Measurements from ENCODE around the gene STK39.

Gene STK39

DNA sequence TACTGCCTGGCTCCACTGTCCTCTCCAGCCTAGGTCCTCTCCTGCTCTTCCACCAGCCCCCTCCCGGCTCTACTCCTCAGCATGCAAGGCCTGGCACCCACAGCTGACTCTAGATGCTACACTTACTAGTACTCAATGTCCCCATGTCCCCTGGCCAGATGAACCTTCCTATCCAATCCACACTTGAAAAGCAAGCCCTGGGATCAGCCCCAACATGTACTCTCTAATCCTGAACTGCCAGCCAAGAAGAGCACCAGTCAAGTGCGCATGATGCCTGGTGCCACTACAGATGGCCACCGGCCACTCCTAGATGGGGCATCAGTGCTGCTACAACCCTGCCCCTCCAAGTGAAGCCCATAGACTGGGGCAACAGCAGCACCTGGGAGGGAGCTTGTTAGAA, 168.2 kb downstream of the STK39 start:
- TF ChIP-seq, protein P1, sequence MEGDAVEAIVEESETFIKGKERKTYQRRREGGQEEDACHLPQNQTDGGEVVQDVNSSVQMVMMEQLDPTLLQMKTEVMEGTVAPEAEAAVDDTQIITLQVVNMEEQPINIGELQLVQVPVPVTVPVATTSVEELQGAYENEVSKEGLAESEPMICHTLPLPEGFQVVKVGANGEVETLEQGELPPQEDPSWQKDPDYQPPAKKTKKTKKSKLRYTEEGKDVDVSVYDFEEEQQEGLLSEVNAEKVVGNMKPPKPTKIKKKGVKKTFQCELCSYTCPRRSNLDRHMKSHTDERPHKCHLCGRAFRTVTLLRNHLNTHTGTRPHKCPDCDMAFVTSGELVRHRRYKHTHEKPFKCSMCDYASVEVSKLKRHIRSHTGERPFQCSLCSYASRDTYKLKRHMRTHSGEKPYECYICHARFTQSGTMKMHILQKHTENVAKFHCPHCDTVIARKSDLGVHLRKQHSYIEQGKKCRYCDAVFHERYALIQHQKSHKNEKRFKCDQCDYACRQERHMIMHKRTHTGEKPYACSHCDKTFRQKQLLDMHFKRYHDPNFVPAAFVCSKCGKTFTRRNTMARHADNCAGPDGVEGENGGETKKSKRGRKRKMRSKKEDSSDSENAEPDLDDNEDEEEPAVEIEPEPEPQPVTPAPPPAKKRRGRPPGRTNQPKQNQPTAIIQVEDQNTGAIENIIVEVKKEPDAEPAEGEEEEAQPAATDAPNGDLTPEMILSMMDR (IDR thresholded peaks at IDR 0.05): no peak
- intact Hi-C loops (cut with DNase I; ENCODE audit: low total_unique reads): no loop called here
- Histone ChIP-seq H3K9me3 (no peaks in the 10 kb centered on the region), H3K4me3 (no peak overlapping the region), H3K4me1 (no peaks in the 10 kb centered on the region), H3K36me3 (peaks cover 0 to under 1% (median 0%) of the 10 kb centered on the region in 3 donors), H3K27ac (no peak overlapping the region), H3K27me3 (no peaks in the 10 kb centered on the region)
- DNase-seq: no peak

DNA sequence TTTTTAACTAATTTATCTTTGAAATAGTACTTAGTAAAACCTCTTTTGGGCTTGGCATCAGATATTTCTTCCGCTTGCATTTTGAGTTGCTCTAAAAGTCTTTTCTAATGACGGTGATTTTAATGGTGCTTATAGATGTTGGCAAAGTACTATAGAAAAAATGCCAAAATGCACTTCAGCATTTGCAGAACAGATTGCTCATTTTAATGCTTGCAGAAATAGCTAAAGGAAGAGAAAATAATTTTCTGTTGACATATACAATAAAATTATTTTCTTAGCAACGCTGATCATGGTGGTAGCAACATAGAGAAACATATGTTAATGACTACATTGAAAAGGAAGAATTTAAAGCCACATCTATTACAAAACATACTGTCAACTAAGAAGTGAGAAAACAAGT, 170.7 kb downstream of the STK39 start:
- Histone ChIP-seq H3K4me3 (no peak overlapping the region), H3K9me3 (no peaks in the 10 kb centered on the region), H3K27ac (no peak overlapping the region), H3K36me3 (peaks cover 0 to 10% (median 4%) of the 10 kb centered on the region in 3 donors), H3K27me3 (no peaks in the 10 kb centered on the region), H3K4me1 (no peaks in the 10 kb centered on the region)
- intact Hi-C loops (cut with DNase I; ENCODE audit: low total_unique reads): no loop called here
- TF ChIP-seq, protein P1 (IDR thresholded peaks at IDR 0.05): no peak
- no peak for DNase-seq

DNA sequence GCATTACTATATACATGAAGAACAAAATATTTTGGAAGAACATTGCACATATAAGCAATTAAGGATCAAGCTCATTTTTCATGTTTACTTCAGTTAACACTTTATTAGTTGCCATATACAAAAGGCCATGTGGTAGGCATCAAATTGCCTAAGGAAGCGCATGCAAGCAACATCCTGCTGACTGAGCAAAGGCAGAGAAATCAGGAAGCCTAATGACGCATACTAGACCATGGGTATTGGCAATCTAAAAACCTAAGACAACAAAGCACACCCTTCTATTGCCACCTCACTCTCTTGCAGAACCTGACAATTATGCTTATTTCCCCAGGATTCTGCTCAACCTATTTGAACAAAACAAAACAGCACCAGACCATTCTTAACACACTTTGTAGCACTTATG, 171.9 kb downstream of the STK39 start:
- DNase-seq: no peak
- no peak overlapping the region for H3K27ac ChIP-seq
- intact Hi-C loops (cut with DNase I; ENCODE audit: low total_unique reads): no loop called here
- no peaks in the 10 kb centered on the region for H3K27me3 ChIP-seq
- H3K4me1 ChIP-seq: no peaks in the 10 kb centered on the region
- TF ChIP-seq, protein P1 (IDR thresholded peaks at IDR 0.05): no peak
- H3K4me3 ChIP-seq: no peak overlapping the region
- H3K9me3 ChIP-seq: no peaks in the 10 kb centered on the region
- peaks cover 0 to 10% (median 4%) of the 10 kb centered on the region in 3 donors for H3K36me3 ChIP-seq

DNA sequence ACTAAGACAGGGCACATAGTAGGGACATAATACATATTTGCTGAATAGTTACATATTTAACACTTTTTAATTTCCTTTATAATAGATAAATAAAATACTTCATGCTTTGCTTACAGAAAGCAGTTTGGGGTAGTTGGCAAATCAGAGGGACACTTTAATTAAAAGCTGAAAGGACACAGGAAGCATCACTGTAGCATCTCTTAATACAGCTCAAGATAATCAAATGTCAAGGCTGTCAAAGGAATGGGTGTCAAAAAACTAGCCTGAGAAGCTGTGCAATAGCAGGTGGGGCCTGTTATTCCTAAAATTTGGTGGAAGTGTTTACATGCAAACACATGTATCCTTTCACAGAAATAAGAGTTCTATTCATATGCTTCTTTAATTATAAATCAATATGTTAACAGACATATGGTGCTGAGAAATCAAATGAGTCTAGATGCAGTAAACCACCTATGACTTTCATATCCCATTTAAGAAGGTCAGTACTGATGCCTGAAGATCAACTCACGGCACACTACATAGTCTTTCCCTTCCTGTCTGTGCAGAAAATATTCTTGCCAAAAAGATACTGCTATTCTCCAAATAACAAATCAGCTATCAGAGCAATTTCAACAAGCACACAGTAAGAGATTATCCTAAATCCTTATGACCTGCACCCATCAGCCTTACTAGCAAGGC, 174.6 kb downstream of the STK39 start:
- intact Hi-C loops (cut with DNase I; ENCODE audit: low total_unique reads): no loop called here
- H3K27ac ChIP-seq: no peak overlapping the region
- TF ChIP-seq, protein P1 (IDR thresholded peaks at IDR 0.05): no peak

DNA sequence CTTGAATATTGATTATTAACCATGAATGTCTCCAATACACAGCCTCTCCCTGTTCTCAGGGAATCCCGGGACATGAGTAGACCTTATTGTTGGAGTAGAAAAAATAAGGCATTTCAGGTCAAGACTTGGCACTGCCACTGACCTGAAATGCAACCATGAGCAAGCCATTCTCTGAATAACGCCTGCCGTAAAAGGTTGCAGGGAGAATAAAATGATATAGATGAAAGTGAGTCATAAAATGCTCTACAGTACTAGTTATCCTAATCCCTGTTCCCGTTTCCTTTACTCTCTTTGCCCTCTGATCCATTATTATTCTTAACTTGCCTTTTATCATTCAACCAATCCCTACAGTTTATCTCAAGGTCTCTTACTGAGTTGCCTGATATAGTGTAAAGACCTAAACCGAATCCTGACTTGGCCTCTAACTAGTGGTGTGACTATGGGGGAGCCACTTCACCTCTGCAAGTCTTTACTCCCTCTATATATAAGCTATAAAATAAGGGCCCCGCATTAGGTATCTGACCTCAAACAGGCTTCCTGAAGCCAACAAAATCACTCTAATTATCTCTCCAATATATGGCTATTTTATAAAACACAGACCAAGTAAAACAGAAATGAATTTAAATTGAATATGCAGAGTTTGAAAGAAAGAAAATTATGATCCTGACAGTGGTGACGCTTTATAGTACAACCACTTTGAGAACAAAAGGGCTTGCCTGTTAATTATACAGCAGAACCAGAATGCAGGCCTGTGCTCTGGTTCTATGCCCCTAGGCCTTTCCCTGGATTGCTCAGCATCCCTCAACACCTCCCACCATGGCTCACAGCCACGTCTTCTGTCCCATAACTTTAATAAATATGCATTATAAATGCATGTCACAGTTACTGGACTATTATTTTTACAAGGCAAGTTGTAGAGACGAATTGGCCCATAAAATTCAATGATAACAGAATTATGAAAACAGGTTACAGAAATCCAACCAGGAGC, 183.1 kb downstream of the STK39 start:
- Histone ChIP-seq H3K27ac (no peak overlapping the region), H3K4me3 (no peak overlapping the region), H3K36me3 (peaks cover 3 to 26% (median 20%) of the 10 kb centered on the region in 3 donors), H3K27me3 (no peaks in the 10 kb centered on the region), H3K9me3 (no peaks in the 10 kb centered on the region), H3K4me1 (no peaks in the 10 kb centered on the region)
- TF ChIP-seq, protein P1 (IDR thresholded peaks at IDR 0.05): no peak
- no peak for DNase-seq
- intact Hi-C loops (cut with DNase I; ENCODE audit: low total_unique reads): no loop called here

More for the DNA sequence above, 174.6 kb downstream of the STK39 start:
- H3K27me3 ChIP-seq: no peaks in the 10 kb centered on the region
- no peaks in the 10 kb centered on the region for H3K4me1 ChIP-seq
- H3K4me3 ChIP-seq: no peak overlapping the region
- H3K9me3 ChIP-seq: no peaks in the 10 kb centered on the region
- no peak for DNase-seq
- H3K36me3 ChIP-seq: peaks cover 0 to 10% (median 4%) of the 10 kb centered on the region in 3 donors
